ENCODE measurements around the gene IRAK2. TPM values are rescaled to one million over a fixed set of nuclear protein-coding genes. Genes with fewer than 3 reads are reported as not detected.
"Not testable (repeated sequence)": the region's sequence is repeated elsewhere in the genome, so short reads cannot be mapped to it uniquely, and the experiment has no call there.

IRAK2 gene
- total RNA-seq, 1 donor: 4.0 TPM

GRCh38 chr3:10269443-10269842, 104.7 kb downstream of the IRAK2 start:
- Histone ChIP-seq H3K36me3 (ENCODE audit: insufficient read depth, low read length) (peaks cover 31% of the 10 kb centered on the region), H3K4me2 (ENCODE audit: insufficient read depth, low read length) (no peak overlapping the region), H3K27me3 (ENCODE audit: insufficient read depth, low read length) (no peaks in the 10 kb centered on the region), H3K4me1 (ENCODE audit: insufficient read depth, low read length) (no peaks in the 10 kb centered on the region), H3K4me3 (ENCODE audit: insufficient read depth, low read length) (no peak overlapping the region), H3K27ac (ENCODE audit: low read depth, low read length) (no peak overlapping the region), H3K9me3 (ENCODE audit: low read depth, low read length) (no peaks in the 10 kb centered on the region), H4K20me1 (ENCODE audit: insufficient read depth, low read length) (peaks cover 19% of the 10 kb centered on the region), H2AFZ (ENCODE audit: low read length) (no peak overlapping the region), H3K79me2 (ENCODE audit: insufficient read depth, low read length) (peaks cover 95% of the 10 kb centered on the region)
- no peak for TF ChIP-seq CTCF (IDR thresholded peaks at IDR 0.05; ENCODE audit: extremely low read depth, low read depth, low read length)
- no peak for DNase-seq (ENCODE audit: insufficient read length, low spot score, missing footprints)

- Histone ChIP-seq H3K36me3 (ENCODE audit: insufficient read depth, low read length) (peaks cover 37% of the 10 kb centered on the region), H4K20me1 (ENCODE audit: insufficient read depth, low read length) (peaks cover 27% of the 10 kb centered on the region), H3K79me2 (ENCODE audit: insufficient read depth, low read length) (peaks cover 96% of the 10 kb centered on the region)
- H3K9me3 ChIP-seq (ENCODE audit: low read depth, low read length); H3K27ac ChIP-seq (ENCODE audit: low read depth, low read length); H3K27me3 ChIP-seq (ENCODE audit: insufficient read depth, low read length); DNase-seq (ENCODE audit: insufficient read length, low spot score, missing footprints); H3K4me2 ChIP-seq (ENCODE audit: insufficient read depth, low read length); H3K4me3 ChIP-seq (ENCODE audit: insufficient read depth, low read length); H2AFZ ChIP-seq (ENCODE audit: low read length); H3K4me1 ChIP-seq (ENCODE audit: insufficient read depth, low read length): not testable (repeated sequence)
Observed at GRCh38 chr3:10272476-10272875, 107.8 kb downstream of the IRAK2 start.

GRCh38 chr3:10272977-10273376, 108.3 kb downstream of the IRAK2 start:
- Histone ChIP-seq H3K27me3 (ENCODE audit: insufficient read depth, low read length) (no peaks in the 10 kb centered on the region), H3K9me3 (ENCODE audit: low read depth, low read length) (no peaks in the 10 kb centered on the region), H3K27ac (ENCODE audit: low read depth, low read length) (no peak overlapping the region), H3K36me3 (ENCODE audit: insufficient read depth, low read length) (peaks cover 41% of the 10 kb centered on the region), H3K79me2 (ENCODE audit: insufficient read depth, low read length) (peaks cover 95% of the 10 kb centered on the region), H3K4me1 (ENCODE audit: insufficient read depth, low read length) (no peaks in the 10 kb centered on the region), H2AFZ (ENCODE audit: low read length) (no peak overlapping the region), H3K4me2 (ENCODE audit: insufficient read depth, low read length) (no peak overlapping the region), H4K20me1 (ENCODE audit: insufficient read depth, low read length) (peaks cover 27% of the 10 kb centered on the region), H3K4me3 (ENCODE audit: insufficient read depth, low read length) (no peak overlapping the region)
- no peak for TF ChIP-seq CTCF (IDR thresholded peaks at IDR 0.05; ENCODE audit: extremely low read depth, low read depth, low read length)
- DNase-seq (ENCODE audit: insufficient read length, low spot score, missing footprints): no peak

- Histone ChIP-seq H2AFZ (ENCODE audit: low read length) (no peak overlapping the region), H3K36me3 (ENCODE audit: insufficient read depth, low read length) (peaks cover 45% of the 10 kb centered on the region), H3K4me2 (ENCODE audit: insufficient read depth, low read length) (no peak overlapping the region), H3K9me3 (ENCODE audit: low read depth, low read length) (no peaks in the 10 kb centered on the region), H4K20me1 (ENCODE audit: insufficient read depth, low read length) (peaks cover 27% of the 10 kb centered on the region), H3K4me3 (ENCODE audit: insufficient read depth, low read length) (no peak overlapping the region), H3K27ac (ENCODE audit: low read depth, low read length) (no peak overlapping the region), H3K4me1 (ENCODE audit: insufficient read depth, low read length) (no peaks in the 10 kb centered on the region), H3K27me3 (ENCODE audit: insufficient read depth, low read length) (no peaks in the 10 kb centered on the region), H3K79me2 (ENCODE audit: insufficient read depth, low read length) (peaks cover 87% of the 10 kb centered on the region)
- TF ChIP-seq CTCF (IDR thresholded peaks at IDR 0.05; ENCODE audit: extremely low read depth, low read depth, low read length): no peak
- no peak for DNase-seq (ENCODE audit: insufficient read length, low spot score, missing footprints)
Observed at GRCh38 chr3:10273702-10274305, 109.1 kb downstream of the IRAK2 start.

Data from osteoblast (primary cell).